HEK293T (cell line): ENCODE measurements around the gene TUG1.

Experiments
- CTCF ChIA-PET: fragments of 350-600 bp; formaldehyde crosslinking; extraction: SDS; loops from one replicate; lab custom pipeline; 2021; ENCODE audit warnings: antibody characterized with exemption, inconsistent platforms; lab: Yijun Ruan, JAX
- POLR2A ChIA-PET: fragments of 350-600 bp; formaldehyde crosslinking; extraction: SDS; loops from one replicate; lab custom pipeline; 2020; ENCODE audit warnings: antibody characterized with exemption, inconsistent platforms; lab: Yijun Ruan, JAX
- DNase-seq: peaks from one replicate; pipeline ENCODE4 v3.0.0; 2012; ENCODE audit warnings: mixed read lengths; ENCODE audit errors: extremely low spot score
- ARNT ChIP-seq: fragments of 450-650 bp; IDR thresholded peaks from 2 replicates; pipeline ENCODE4 v1.6.1; 2017; ENCODE audit warnings: mild to moderate bottlenecking
- BHLHE40 ChIP-seq: fragments of 450-650 bp; IDR thresholded peaks from 2 replicates; pipeline ENCODE4 v1.6.1; 2016; ENCODE audit warnings: mild to moderate bottlenecking, moderate library complexity, borderline replicate concordance
- CTBP1 ChIP-seq: fragments of 450-650 bp; IDR thresholded peaks from 2 replicates; pipeline ENCODE4 v1.6.1; 2016; ENCODE audit warnings: borderline replicate concordance
- ELF4 ChIP-seq: fragments of 450-650 bp; IDR thresholded peaks from 2 replicates; pipeline ENCODE4 v1.6.1; 2017; ENCODE audit warnings: antibody characterized with exemption
- FOXA1 ChIP-seq: fragments of 450-650 bp; IDR thresholded peaks from 2 replicates; pipeline ENCODE4 v1.6.1; 2016; ENCODE audit warnings: mild to moderate bottlenecking
- FOXK2 ChIP-seq: fragments of 450-650 bp; IDR thresholded peaks from 2 replicates; pipeline ENCODE4 v1.6.1; 2016; ENCODE audit warnings: mild to moderate bottlenecking
- FOXM1 ChIP-seq: fragments of 450-650 bp; IDR thresholded peaks from 2 replicates; pipeline ENCODE4 v1.6.1; 2017; ENCODE audit warnings: mild to moderate bottlenecking, borderline replicate concordance
- HDGF ChIP-seq: fragments of 450-650 bp; IDR thresholded peaks from 2 replicates; pipeline ENCODE4 v1.6.1; 2017; ENCODE audit warnings: antibody characterized with exemption, borderline replicate concordance
- L3MBTL2 ChIP-seq: fragments of 450-650 bp; conservative IDR thresholded peaks from 2 replicates; pipeline ENCODE4 v1.6.1; 2016; ENCODE audit warnings: mild to moderate bottlenecking
- LEF1 ChIP-seq: fragments of 450-650 bp; IDR thresholded peaks from 2 replicates; pipeline ENCODE4 v1.6.1; 2017; ENCODE audit warnings: mild to moderate bottlenecking, borderline replicate concordance
- NFRKB ChIP-seq: fragments of 450-650 bp; IDR thresholded peaks from 2 replicates; pipeline ENCODE4 v1.6.1; 2016; ENCODE audit warnings: mild to moderate bottlenecking, moderate library complexity
- PKNOX1 ChIP-seq: fragments of 450-650 bp; IDR thresholded peaks from 2 replicates; pipeline ENCODE4 v1.6.1; 2016
- SP1 ChIP-seq: fragments of 450-650 bp; IDR thresholded peaks from 2 replicates; pipeline ENCODE4 v1.6.1; 2017
- SUZ12 ChIP-seq: fragments of 450-650 bp; IDR thresholded peaks from 2 replicates; pipeline ENCODE4 v1.6.1; 2016; ENCODE audit warnings: mild to moderate bottlenecking
- TARDBP ChIP-seq: fragments of 450-650 bp; IDR thresholded peaks from 2 replicates; pipeline ENCODE4 v1.6.1; 2016
- ZNF384 ChIP-seq: fragments of 450-650 bp; IDR thresholded peaks from 2 replicates; pipeline ENCODE4 v1.6.1; 2016

TUG1 gene

GRCh38 chr22:30943368-30943767 is 25.7 kb upstream of the TUG1 start:
- TF ChIP-seq NFRKB (no peak), LEF1 (no peak), TARDBP (no peak), PKNOX1 (no peak), ZNF384 (no peak), ARNT (no peak)
- POLR2A ChIA-PET, result no interaction called here
- CTCF ChIA-PET, result no interaction called here

GRCh38 chr22:30944986-30945385 is 24.1 kb upstream of the TUG1 start:
- CTCF ChIA-PET, result interaction anchor here (0.6 kb wide), 1 partner anchor 144 kb away, joined by 4 read pairs; no protein-coding TSS in a partner anchor
- no peak for DNase-seq
- POLR2A ChIA-PET, result interaction anchor here (1.4 kb wide), 1 partner anchor 24 kb away, joined by 5 read pairs; the partner anchor contains the start of genes MORC2 and TUG1
- TF ChIP-seq FOXK2 (no peak), PKNOX1 (no peak), ARNT (no peak), CTBP1 (no peak)

More at GRCh38 chr22:30943368-30943767, 25.7 kb upstream of the TUG1 start:
- no peak for DNase-seq

- CTCF ChIA-PET, result interaction anchor here (0.6 kb wide), 1 partner anchor 143 kb away, joined by 4 read pairs; no protein-coding TSS in a partner anchor
- no peak for DNase-seq
- no peak for TF ChIP-seq SUZ12
- POLR2A ChIA-PET, result interaction anchor here (1.4 kb wide), 1 partner anchor 23 kb away, joined by 5 read pairs; the partner anchor contains the start of genes MORC2 and TUG1
These were observed 23.4 kb upstream of the TUG1 start for GRCh38 chr22:30945653-30946052.

GRCh38 chr22:30946354-30946753 is 22.7 kb upstream of the TUG1 start:
- ChIA-PET POLR2A (interaction anchor here (1.2 kb wide), 1 partner anchor 22 kb away, joined by 3 read pairs; the partner anchor contains the start of genes MORC2 and TUG1), CTCF (no interaction called here)
- TF ChIP-seq CTBP1, result no peak
- TF ChIP-seq ARNT, result no peak
- no peak for TF ChIP-seq L3MBTL2
- no peak for TF ChIP-seq NFRKB
- no peak for TF ChIP-seq FOXM1
- TF ChIP-seq BHLHE40, result no peak
- TF ChIP-seq ZNF384, result no peak
- TF ChIP-seq SUZ12, result no peak
- no peak for TF ChIP-seq FOXA1
- no peak for TF ChIP-seq TARDBP
- no peak for TF ChIP-seq ELF4
- TF ChIP-seq HDGF, result no peak
- TF ChIP-seq SP1, result no peak
- TF ChIP-seq LEF1, result no peak
- TF ChIP-seq PKNOX1, result no peak
- TF ChIP-seq FOXK2, result no peak
- DNase-seq, result no peak

GRCh38 chr22:30947173-30947815 is 21.8 kb upstream of the TUG1 start:
- no peak for DNase-seq

More at GRCh38 chr22:30947173-30947815, 21.8 kb upstream of the TUG1 start:
- POLR2A ChIA-PET, result interaction anchor here (1.2 kb wide), 1 partner anchor 21 kb away, joined by 3 read pairs; the partner anchor contains the start of genes MORC2 and TUG1
- CTCF ChIA-PET, result no interaction called here
- TF ChIP-seq PKNOX1 (no peak), TARDBP (no peak), SUZ12 (no peak), FOXM1 (no peak), CTBP1 (no peak), NFRKB (no peak), HDGF (no peak), ELF4 (no peak), FOXA1 (no peak), SP1 (no peak), ZNF384 (no peak), L3MBTL2 (no peak), LEF1 (no peak), FOXK2 (no peak), ARNT (no peak), BHLHE40 (no peak)
